OCI-M2 (cell line): ENCODE measurements around the gene RASEF.

Source experiments
- DNase-seq: peaks from one replicate; lab custom pipeline; 2025; ENCODE audit not compliant: unreplicated experiment; lab: John Stamatoyannopoulos, UW

The RASEF gene

DNA sequence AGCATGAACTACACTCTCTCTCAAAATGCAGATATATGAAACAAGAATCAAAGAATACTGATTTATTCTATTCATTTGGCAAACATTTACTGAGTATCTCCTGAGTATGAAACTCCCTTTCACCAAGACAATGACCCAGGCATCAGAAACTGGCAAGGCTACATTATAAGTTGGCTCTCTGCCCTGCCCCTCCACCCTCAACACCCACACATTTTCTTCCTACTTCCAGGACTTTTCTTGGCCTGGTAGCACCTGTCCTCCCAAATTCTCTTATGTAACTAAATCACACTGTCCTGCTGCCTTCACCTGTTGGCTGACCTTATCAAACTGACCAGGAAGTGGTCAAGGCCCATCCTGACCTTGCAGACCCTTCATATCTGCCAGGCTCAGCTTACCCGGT lies 3.5 kb downstream of the RASEF start:
- no peak for DNase-seq

DNA sequence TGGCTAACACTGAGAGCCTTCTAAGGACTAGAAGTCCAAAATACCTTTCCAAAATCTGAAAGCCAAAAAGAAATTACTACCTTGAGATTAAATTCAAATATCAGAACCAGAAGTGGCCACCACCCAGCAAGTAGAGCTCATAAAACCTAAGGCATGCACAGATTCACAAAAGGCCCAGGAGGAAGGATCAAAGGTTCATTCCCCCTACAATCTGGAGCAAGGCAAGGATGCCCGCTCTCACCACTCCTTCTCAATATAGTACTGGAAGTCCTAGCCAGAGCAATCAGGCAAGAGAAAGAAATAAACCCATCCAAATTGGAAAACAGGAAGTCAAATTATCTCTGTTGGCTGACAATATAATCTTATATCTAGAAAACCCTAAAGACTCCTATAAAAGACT lies 6.0 kb downstream of the RASEF start:
- DNase-seq: no peak

DNA sequence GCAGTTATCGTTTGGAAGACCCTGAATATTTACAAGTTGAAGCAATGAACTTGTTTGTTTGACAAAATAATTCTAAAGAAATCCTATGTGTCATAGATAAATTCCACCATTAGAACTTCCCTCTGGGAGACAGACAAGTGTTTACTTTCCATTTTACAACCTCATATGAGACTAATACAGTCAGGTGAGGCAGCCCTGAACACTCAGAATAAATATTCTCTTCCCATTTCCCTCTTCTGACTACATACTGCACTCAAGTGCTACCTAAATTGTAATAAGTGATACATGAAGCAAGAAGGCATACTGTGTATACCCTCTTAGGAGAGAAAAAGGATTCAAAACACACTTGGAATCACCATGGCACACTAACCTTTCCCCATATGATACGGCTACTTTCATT lies 6.8 kb downstream of the RASEF start:
- no peak for DNase-seq

DNA sequence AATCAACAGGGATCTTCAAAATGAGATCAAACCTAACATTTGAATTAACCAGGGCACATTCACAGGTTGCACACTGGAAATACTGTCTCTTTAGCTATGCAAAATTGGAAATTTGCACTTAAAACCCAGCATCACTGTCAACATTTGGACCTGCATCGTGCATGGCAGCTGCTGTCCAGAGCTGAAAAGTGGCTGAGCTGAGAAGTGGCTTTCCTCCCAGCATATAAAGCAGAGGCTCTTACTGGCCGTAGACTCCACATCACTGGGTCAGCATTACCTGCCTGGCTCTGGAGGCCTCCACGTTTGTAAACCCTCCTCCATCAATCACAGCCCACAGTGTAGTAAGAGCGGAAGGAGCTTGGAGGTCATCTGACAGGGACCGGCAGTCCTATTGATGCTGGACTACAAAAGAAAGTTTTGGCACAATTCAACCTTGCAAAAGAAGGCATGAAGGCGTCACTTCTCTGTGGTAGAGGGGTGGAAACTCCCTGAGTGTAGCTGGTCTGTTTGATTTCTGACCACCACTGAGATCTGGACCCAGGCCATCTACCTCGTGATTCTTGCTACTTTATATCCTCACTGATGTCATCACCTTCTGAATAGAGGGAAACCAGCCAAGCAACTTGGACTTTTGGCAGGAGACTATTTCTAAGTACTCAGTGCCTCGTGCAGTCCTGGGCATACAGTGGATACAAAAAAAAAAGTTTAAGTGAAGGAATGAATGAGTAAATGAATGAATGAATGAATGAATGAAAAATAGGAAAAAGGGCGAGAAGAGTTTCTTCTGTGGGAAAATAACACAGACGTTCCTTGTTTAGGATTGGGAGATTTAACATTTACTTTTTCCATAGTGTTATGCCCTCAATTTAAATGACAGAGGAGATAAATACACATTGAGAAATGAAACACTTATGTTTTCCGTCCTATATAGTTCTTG lies 14.8 kb downstream of the RASEF start:
- DNase-seq: no peak

DNA sequence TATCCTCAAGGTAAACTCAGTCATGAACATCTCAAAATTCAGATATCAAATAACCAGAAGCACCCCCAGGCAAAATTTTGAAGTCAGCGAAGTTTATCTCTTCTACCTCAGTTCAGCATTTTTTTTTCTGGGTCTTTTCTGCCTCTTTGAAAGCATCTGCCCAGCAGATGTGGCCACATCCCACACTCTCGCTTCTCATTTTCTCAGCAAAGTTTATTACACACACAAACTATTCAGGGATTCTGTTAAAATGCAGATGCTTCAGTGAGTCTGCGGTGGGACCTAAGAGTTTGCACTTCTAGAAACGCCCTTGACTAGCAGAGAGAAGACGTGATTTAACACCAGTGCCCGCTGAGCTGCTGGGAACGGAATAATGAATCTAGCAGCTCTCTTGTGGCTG lies 19.3 kb downstream of the RASEF start:
- DNase-seq: no peak

DNA sequence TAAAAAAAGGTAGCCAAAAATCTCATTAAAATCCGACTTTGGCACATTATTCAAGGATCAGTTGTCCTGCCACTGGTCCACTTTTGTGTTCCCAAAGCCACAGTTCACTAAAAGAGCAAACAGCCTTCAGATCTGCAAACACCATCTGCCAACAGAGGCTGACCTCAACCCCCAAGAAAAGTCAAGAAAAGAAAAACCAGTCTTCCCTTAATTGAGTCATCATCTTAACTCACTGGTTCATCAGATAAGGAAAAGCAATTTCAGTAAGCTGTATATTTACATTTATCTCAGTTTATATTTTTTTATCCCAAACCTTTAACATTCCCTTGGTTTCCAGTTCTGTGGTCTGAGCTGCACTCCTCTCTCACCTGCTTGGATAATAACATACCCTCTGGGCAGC lies 21.2 kb downstream of the RASEF start:
- DNase-seq: no peak

DNA sequence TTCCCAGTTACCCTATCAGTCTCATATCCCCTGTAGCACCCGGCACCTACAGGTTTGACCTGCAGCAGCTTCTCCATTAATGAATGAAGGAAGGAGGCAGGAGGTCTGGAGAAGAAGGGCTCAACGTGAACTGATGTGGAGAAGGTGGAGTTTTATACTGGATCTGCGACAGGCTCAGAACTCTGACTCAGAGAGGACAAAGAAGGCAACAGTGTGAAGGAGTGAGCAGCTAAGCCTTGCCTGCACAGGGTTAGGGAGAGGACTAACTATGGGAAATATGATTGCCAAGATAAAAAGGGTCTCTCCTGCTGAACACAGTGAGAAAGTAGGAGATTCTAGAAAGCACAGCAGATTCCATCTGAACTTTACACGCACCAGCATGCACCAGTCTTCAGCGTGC lies 23.6 kb downstream of the RASEF start:
- DNase-seq: no peak

DNA sequence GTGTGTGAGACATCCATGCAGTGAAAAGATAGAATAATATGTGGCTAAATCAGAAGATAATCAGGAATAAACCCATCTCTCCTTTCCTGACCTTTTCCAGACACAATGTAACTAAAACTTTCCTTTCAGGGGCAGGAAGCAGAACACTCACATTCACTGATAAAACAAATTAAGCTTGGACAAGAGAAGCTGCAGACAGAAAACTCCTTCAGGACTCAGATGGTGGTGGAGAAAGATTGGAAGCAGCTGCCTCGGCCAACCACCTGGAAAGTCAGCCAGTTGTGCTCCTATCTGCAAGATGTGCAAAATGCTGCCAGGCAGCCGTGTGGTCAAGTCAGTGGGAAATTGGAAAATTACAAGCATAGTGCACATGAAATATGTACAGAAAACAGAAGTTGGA lies 26.9 kb downstream of the RASEF start:
- DNase-seq: no peak

DNA sequence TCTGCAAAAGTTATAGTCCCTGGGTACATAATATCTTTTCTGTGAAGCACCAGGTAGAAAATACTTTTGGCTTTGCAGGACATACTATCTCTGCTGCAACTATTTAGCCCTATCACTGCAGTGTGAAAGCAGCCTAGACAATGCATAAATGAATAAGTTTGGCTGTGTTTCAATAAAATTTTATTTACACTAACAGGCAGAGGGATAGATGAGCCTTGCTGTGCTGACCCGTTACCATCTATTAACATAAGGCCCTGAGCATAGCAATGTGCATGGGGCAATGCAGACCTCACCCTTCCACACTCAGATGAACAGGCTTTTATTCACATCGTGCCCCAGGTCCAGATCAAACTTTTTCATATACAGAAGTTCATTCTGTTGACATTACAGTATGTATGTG lies 27.8 kb downstream of the RASEF start:
- DNase-seq: no peak

DNA sequence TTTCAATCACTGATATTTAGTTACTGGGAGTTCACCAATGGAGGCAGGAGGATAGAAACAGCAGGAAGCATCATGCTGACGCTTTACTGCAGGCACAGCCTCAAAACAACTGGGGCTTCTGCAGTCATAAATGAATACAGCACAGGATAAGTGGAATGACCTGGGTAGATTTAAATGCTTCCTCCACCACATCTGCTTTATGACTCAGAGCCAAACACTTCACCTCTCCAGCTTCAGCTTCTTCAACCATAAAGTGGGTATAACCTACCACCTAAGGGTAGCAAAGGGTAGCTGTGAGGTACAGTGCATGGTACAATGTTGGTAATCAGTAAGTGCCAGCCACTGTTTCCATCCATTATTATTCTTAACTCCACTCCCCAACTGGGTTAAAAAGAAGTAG lies 28.4 kb downstream of the RASEF start:
- no peak for DNase-seq

DNA sequence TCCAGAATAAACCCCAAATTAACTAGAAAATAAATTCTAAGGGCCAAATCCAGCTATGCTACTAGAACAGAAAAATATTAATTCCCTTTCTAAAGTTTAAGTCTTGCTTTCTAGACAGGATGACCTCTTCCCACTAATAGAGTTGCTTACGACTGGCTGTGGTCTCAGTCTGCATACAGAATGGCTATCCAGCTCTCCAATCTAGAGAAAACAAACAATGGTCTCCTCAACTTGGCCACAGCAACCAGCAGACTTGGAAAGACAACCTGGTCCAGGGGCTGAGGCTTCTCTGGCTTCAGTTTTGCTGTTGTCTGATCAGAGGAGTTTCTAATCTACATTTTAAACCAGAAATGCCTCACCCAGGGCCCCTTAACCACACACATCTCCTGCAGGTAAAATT lies 28.9 kb downstream of the RASEF start:
- no peak for DNase-seq

DNA sequence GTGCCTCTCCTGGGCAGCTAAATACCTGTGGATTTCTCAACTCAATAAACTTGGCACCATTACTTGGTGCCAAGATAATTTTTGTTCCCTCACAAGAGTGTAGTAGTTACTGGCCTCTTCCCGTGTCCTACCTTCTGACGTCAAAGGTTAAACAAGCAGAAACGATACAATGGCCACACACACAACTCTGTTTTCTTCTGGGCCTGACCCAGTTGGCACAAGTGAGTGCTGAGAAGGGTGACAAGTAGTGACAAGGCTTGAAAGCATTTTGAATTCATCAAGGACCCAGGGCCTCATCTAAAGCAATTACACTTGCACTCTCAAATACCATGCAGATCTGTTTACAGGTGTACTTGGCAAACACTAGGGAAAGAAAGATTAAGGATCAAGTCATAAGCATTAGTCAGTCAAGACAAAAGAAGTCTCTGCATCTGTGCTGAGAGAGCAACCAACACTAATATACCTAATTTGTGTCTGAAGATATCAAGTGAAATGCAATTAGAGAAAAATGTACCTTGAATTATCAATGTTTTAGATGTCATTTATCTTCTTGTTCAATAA lies 30.8 kb downstream of the RASEF start:
- DNase-seq: no peak

DNA sequence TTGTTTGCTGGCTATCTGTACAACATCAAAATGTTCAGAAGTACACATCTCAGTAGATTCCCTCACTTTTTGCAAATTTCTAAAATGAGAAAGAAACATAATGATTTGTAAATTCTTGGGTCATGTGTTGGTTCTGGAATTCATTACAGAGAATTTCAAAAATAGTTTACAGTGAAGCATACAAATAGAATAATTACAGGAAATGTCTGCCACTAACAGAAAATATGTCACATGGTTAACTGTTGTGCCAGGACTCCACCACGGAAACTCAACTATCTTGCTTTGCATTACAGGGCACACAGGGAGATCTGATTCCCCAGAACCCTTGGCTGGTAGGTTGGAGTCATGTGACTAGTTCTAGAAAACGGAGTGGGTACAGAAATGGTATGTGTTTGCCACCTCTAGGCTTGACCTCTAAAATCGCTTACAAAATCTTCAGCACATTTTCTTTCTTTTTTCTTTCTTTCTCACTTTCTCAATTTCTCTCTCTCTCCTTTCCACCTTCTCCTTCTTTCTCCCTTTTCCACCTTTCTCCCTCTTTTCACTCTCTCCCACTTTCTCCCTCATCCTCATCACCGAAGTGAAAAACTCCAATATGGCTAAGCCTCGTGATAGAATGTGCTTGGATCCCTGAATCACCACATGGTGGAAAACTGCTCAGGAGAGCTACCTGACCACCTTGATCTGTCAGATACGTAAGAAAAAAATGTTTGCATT lies 32.4 kb downstream of the RASEF start:
- DNase-seq: no peak

DNA sequence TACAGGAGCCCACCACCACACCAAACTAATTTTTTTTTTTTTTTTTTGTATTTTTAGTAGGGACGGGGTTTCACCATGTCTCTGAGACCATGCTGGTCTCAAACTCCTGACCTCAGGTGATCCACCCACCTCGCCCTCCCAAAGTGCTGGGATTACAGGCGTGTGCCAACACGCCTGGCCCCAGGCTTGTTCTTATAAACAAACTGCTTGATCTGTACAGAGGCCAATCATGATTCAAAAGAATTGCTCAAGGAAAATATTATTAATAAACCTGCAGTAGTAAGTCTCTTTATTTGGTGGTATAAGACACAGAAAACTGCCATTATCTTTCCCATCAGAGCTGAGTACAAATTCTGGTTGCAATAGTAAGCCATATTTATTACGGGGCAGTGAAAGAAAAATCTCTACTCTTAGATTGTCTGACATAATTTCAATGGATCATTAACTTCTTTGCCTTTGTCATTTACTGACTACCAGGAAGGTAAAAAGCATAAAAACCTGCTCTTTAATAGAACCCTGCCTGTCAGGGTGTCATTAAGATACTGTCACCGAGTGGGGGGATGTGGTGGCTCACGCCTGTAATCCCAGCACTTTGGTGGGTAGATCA lies 33.3 kb downstream of the RASEF start:
- no peak for DNase-seq

DNA sequence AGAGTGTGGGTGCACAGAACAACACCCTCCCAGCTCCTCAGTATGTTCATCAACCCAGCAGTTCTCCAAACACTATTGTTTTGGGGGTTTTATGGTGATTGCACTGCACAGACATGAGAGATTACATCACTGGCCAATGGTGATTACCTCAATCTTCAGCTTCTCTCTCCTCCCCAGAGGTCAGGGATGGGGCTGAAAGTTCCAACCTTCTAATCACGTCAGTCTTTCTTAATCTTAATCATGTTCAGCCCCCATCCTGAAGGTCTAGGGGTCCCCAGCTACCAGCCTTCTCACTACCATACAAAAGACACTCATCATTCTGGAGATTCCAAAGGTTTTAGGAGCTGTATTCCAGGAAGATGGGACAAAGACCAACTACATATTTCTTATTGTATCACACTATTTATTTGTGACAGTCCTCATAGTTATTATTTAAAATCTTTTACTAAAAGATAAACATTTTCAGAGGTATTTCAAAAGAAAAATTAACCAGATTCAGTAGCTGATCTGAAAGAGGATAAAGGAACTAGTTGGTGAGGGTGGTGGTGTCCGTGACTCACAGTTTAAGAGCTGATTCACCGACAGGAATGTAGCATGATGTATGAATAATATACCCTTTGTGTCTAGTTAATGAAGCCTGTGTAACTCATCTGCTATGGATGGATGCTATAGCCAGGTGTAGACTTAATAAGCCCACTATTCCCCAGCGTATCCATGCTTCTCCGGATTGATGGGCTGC lies 35.6 kb downstream of the RASEF start:
- DNase-seq: no peak

DNA sequence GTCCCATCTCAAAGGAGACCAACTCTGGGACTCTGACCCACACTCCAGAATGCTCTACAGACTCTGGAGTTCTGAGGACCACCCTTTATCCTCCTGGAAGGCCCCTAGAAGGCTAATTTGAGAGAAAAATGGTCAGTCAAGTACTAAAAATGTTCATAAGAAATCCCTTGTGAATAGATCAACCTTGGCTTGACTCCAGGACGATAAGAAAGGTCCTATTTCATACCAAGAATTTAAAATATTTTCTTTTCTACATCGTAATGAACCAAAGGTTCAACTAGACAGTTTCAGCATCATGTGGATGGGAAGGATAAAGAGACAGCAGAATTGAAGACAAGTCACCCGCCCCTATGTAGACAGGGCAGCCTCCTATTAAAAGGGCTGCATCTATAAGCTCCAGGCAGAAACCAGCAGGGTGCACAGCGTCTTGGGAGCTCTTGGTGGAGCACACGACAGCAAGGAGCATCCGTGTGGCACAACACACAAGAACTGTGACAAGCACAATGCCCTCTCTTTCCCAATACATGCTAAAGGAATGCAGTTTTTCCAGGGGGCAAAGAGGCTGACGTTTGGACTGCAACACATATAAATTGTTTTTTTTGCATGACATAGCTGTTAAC lies 38.3 kb downstream of the RASEF start:
- DNase-seq: no peak

DNA sequence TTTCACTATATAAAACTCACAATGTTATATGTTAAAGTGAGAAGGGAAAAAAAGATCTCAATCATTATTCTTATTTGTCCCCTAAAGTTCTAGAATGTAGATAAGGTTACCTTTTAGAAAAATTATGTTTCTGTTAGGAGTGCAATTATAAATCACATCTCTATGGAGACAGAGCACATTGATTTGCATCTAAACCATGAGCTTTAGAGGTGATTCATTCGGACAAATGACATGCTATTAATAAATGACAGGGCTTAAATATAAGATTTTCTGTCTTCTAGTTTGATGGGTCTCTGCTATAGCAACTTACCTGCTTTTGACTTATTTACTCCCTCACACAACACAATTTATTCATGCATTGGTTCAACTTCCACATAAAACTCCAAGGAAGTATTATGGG lies 39.8 kb downstream of the RASEF start:
- DNase-seq: no peak

DNA sequence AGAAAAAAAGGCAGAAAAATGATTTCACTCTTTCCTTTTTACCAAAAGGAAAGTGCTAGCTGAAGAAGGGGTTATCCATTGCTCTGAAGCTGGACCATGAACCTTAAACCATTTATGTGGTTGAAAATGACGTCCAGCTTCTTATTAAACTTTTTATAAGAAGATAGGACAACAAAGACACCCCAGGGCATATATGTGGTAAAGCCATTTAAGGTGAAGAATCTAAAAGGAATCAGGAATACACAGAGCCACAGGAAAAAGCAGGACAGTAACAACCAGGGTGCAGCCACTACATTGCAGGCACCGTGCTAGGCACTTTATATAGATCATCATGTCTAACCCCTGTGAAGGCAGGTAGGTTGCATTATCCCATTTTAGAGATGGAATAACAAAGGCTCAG lies 42.1 kb downstream of the RASEF start:
- no peak for DNase-seq

DNA sequence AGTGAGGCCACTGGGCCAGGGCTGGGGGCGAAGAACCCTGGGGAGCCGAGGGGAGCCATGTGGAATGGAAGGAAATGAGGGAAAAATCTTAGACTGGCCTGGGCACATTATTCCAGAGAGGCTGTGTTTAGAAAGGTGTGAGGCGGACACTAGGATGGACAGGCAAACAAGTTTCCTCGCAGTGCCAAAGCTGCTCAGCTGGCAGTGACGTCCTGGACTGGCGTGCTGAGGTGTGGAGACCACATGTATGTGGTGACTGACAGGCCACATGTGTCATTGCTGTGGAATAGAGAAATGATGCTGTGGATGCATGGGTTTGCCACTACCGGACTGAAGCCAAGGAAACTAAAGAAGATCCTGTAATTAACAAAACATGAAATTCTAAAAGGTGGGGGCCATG lies 42.6 kb downstream of the RASEF start:
- no peak for DNase-seq

DNA sequence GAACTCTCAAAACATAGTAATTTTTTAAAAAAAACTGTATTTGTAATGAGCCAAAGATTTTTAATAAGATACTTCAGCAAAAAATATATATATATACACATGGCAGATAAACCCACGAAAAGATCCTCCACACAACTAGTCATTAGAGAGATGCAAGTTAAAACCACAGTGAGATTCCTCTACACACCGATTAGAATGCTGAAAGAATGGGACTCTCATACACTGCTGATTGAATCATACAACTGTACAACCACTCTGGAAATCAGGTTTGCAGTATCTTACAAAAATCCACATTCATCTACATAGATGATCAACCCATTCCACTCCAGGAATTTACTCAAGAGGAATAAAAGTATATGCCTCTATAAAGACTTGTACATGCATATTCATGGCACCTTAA lies 43.7 kb downstream of the RASEF start:
- DNase-seq: no peak

DNA sequence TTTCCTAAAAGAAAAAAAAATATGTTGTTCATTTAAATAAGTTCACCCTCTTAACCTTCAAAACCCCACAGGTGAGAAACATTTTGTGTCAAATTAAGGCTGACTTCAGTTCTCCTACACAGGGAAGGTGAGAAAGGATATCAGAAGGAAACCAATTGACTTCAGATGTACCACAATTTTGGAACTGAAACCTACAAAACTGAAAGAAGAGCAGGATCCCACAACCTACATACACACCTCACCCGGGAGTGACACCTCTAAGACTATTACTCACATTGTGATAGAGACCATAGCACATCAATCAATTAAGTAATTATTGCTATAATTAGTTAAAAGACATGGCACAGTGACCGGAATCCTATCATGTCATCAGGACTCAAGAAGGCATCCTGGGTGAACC lies 47.0 kb downstream of the RASEF start:
- DNase-seq: no peak
